Endothelial cell (in vitro differentiated cells): ENCODE results near the gene ASCL1. TPM values are rescaled to one million over a fixed set of nuclear protein-coding genes. Genes with fewer than 3 reads are reported as not detected.

Experiments
- DNase-seq: peaks from one replicate; pipeline ENCODE4 v3.0.0; 2021; ENCODE audit warnings: low spot score
- H3K27ac Mint-ChIP-seq: one replicate; pipeline ENCODE4 v1.8.0; 2021; ENCODE audit warnings: mixed read lengths, inconsistent platforms; ENCODE audit not compliant: unreplicated experiment
- H3K27me3 Mint-ChIP-seq: one replicate; pipeline ENCODE4 v1.8.0; 2021; ENCODE audit warnings: mild to moderate bottlenecking, moderate library complexity, mixed read lengths, inconsistent platforms; ENCODE audit not compliant: unreplicated experiment
- H3K36me3 Mint-ChIP-seq: one replicate; pipeline ENCODE4 v1.8.0; 2021; ENCODE audit warnings: mild to moderate bottlenecking, low read depth, mixed read lengths, inconsistent platforms; ENCODE audit not compliant: unreplicated experiment
- H3K4me1 Mint-ChIP-seq: one replicate; pipeline ENCODE4 v1.8.0; 2021; ENCODE audit warnings: mild to moderate bottlenecking, mixed read lengths, inconsistent platforms; ENCODE audit not compliant: unreplicated experiment
- H3K4me3 Mint-ChIP-seq: one replicate; pipeline ENCODE4 v1.8.0; 2021; ENCODE audit warnings: mild to moderate bottlenecking, mixed read lengths, inconsistent platforms; ENCODE audit not compliant: unreplicated experiment
- H3K9me3 Mint-ChIP-seq: one replicate; pipeline ENCODE4 v1.8.0; 2021; ENCODE audit warnings: mixed read lengths, inconsistent platforms; ENCODE audit not compliant: unreplicated experiment
- CTCF ChIP-seq: fragments of 200-600 bp; sonication (generic); IDR thresholded peaks from one replicate; pipeline ENCODE4 v1.5.0; 2021; ENCODE audit warnings: antibody characterized with exemption; ENCODE audit not compliant: unreplicated experiment
- total RNA-seq: library from RNA; stranded (reverse); fragmentation: NEBNext Ultra II Directional; extraction: Animal tissue kit (Norgen Biotek cat#: 25700); gene quantifications from one replicate; pipeline ENCODE4 v1.2.1, GENCODE V29; 2021; ENCODE audit not compliant: unreplicated experiment

The ASCL1 gene
- total RNA-seq, 1 donor from 2014 or later = not detected

- Mint-ChIP-seq H3K27ac (no peak overlapping the region), H3K9me3 (peaks cover 14% of the 10 kb centered on the region), H3K4me3 (no peak overlapping the region), H3K36me3 (peaks cover 12% of the 10 kb centered on the region), H3K4me1 (peaks cover 31% of the 10 kb centered on the region), H3K27me3 (peaks cover 54% of the 10 kb centered on the region)
- no peak for TF ChIP-seq CTCF
- no peak for DNase-seq
Observed at GRCh38 chr12:102960766-102961465, 3.4 kb downstream of the ASCL1 start.

- H3K27ac Mint-ChIP-seq = no peak overlapping the region
- peaks cover 53% of the 10 kb centered on the region for H3K27me3 Mint-ChIP-seq
- peaks cover 14% of the 10 kb centered on the region for H3K9me3 Mint-ChIP-seq
- H3K4me3 Mint-ChIP-seq = no peak overlapping the region
- peaks cover 29% of the 10 kb centered on the region for H3K4me1 Mint-ChIP-seq
- no peak for TF ChIP-seq CTCF
- no peak for DNase-seq
- H3K36me3 Mint-ChIP-seq = peaks cover 12% of the 10 kb centered on the region
Observed at GRCh38 chr12:102961466-102961855, 4.0 kb downstream of the ASCL1 start.

- Mint-ChIP-seq H3K4me3 (no peak overlapping the region), H3K27ac (no peak overlapping the region), H3K27me3 (peaks cover 47% of the 10 kb centered on the region), H3K4me1 (peaks cover 22% of the 10 kb centered on the region), H3K9me3 (peaks cover 14% of the 10 kb centered on the region), H3K36me3 (peaks cover 12% of the 10 kb centered on the region)
- no peak for TF ChIP-seq CTCF
- no peak for DNase-seq
Observed at GRCh38 chr12:102962532-102962931, 5.1 kb downstream of the ASCL1 start.

GRCh38 chr12:102962986-102963385 lies 5.5 kb downstream of the ASCL1 start:
- Mint-ChIP-seq H3K4me3 (no peak overlapping the region), H3K36me3 (peaks cover 12% of the 10 kb centered on the region), H3K27me3 (peaks cover 44% of the 10 kb centered on the region), H3K27ac (no peak overlapping the region), H3K9me3 (peaks cover 14% of the 10 kb centered on the region), H3K4me1 (peaks cover 21% of the 10 kb centered on the region)
- TF ChIP-seq CTCF = no peak
- no peak for DNase-seq

- Mint-ChIP-seq H3K4me3 (peak overlapping the region; percentile 48), H3K27me3 (peaks cover 42% of the 10 kb centered on the region), H3K36me3 (peaks cover 12% of the 10 kb centered on the region), H3K4me1 (peaks cover 18% of the 10 kb centered on the region), H3K9me3 (peaks cover 14% of the 10 kb centered on the region), H3K27ac (peak overlapping the region; percentile 50)
- no peak for DNase-seq
- no peak for TF ChIP-seq CTCF
Observed at GRCh38 chr12:102963796-102964195, 6.3 kb downstream of the ASCL1 start.
